HepG2 (cell line): ENCODE results near the gene NPIPB6. TPM values are rescaled to one million over a fixed set of nuclear protein-coding genes. Genes with fewer than 3 reads are reported as not detected.

ENCODE experiments used
- ARID4A ChIP-seq: sonication (generic); formaldehyde crosslinking; IDR thresholded peaks from 2 replicates; pipeline ENCODE4 v1.5.0; 2020; ENCODE audit warnings: mild to moderate bottlenecking, missing genetic modification reagents, borderline replicate concordance
- BRF2 ChIP-seq: sonication (generic); formaldehyde crosslinking; IDR thresholded peaks from 2 replicates; pipeline ENCODE4 v1.8.1; 2022; ENCODE audit warnings: mild to moderate bottlenecking, missing genetic modification reagents
- ERF ChIP-seq: IDR thresholded peaks from 2 replicates; pipeline ENCODE4 v1.6.1; 2018; ENCODE audit warnings: missing biosample characterization, missing genetic modification reagents
- ETV6 ChIP-seq: sonication (generic); formaldehyde crosslinking; conservative IDR thresholded peaks from 2 replicates; pipeline ENCODE4 v1.4.0; 2020; ENCODE audit warnings: missing genetic modification reagents
- GATAD2A ChIP-seq: IDR thresholded peaks from 2 replicates; pipeline ENCODE4 v1.6.1; 2016
- HNRNPL ChIP-seq: fragments of 200-400 bp; formaldehyde crosslinking; IDR thresholded peaks from 2 replicates; pipeline ENCODE4 v1.6.1; 2017; ENCODE audit warnings: mild to moderate bottlenecking, low read depth, low read length
- HOXA3 ChIP-seq: sonication (generic); formaldehyde crosslinking; IDR thresholded peaks from 2 replicates; pipeline ENCODE4 v1.5.0; 2020; ENCODE audit warnings: missing genetic modification reagents
- JUNB ChIP-seq: sonication (generic); formaldehyde crosslinking; IDR thresholded peaks from 2 replicates; pipeline ENCODE4 v1.8.0; 2022; ENCODE audit warnings: missing genetic modification reagents, mild to moderate bottlenecking, borderline replicate concordance
- NPAS2 ChIP-seq: sonication (generic); formaldehyde crosslinking; IDR thresholded peaks from 2 replicates; pipeline ENCODE4 v1.8.0; 2022; ENCODE audit warnings: mild to moderate bottlenecking, missing genetic modification reagents, borderline replicate concordance
- PRDM10 ChIP-seq: sonication (generic); formaldehyde crosslinking; IDR thresholded peaks from 2 replicates; pipeline ENCODE4 v1.4.0; 2020; ENCODE audit warnings: low read depth, missing genetic modification reagents
- PTBP1 ChIP-seq: fragments of 200-400 bp; formaldehyde crosslinking; IDR thresholded peaks from 2 replicates; pipeline ENCODE4 v1.6.1; 2018; ENCODE audit warnings: low read length, low read depth; ENCODE audit not compliant: poor library complexity, severe bottlenecking
- SMAD1 ChIP-seq: sonication (generic); formaldehyde crosslinking; IDR thresholded peaks from 2 replicates; pipeline ENCODE4 v1.4.0; 2020; ENCODE audit warnings: missing genetic modification reagents, low read depth, mild to moderate bottlenecking, borderline replicate concordance
- SOX6 ChIP-seq, 2 experiments: fragments of 450-650 bp in 1 of 2; sonication (generic) in 1 of 2; formaldehyde crosslinking in 1 of 2; IDR thresholded peaks; 2 replicates each; pipeline versions ENCODE4 v1.4.0 to v1.6.1; 2017 to 2020; ENCODE audit warnings: antibody characterized with exemption in 1 of 2, mild to moderate bottlenecking in 1 of 2, missing genetic modification reagents in 1 of 2
- TIGD3 ChIP-seq: sonication (generic); formaldehyde crosslinking; IDR thresholded peaks from 2 replicates; pipeline ENCODE4 v1.5.1; 2020; ENCODE audit warnings: mild to moderate bottlenecking, missing genetic modification reagents, borderline replicate concordance
- XRCC5 ChIP-seq: fragments of 200-400 bp; formaldehyde crosslinking; optimal IDR thresholded peaks from 2 replicates; pipeline ENCODE3; 2017; ENCODE audit warnings: mild to moderate bottlenecking, low read length
- ZNF224 ChIP-seq: sonication (generic); formaldehyde crosslinking; IDR thresholded peaks from 2 replicates; pipeline ENCODE4 v1.5.0; 2020; ENCODE audit warnings: mild to moderate bottlenecking, missing genetic modification reagents
- ZNF296 ChIP-seq: sonication (generic); formaldehyde crosslinking; conservative IDR thresholded peaks from 2 replicates; pipeline ENCODE4 v1.5.0; 2020; ENCODE audit warnings: mild to moderate bottlenecking, missing genetic modification reagents
- ZNF33A ChIP-seq: sonication (generic); formaldehyde crosslinking; IDR thresholded peaks from 2 replicates; pipeline ENCODE4 v1.5.1; 2020; ENCODE audit warnings: missing genetic modification reagents, mild to moderate bottlenecking, moderate library complexity, borderline replicate concordance
- ZNF546 ChIP-seq: sonication (generic); formaldehyde crosslinking; conservative IDR thresholded peaks from 2 replicates; pipeline ENCODE4 v1.8.1; 2023; ENCODE audit warnings: mild to moderate bottlenecking, missing genetic modification reagents
- polyA plus RNA-seq, 8 experiments: library from polyadenylated mRNA; depleted of rRNA in 3 of 8; stranded (reverse) in 7 of 8; unstranded in 1 of 8; fragments of >200 nt; fragmentation: Illumina TruSeq in 4 of 8; extraction: Trizol in 4 of 8; gene quantifications; 2 replicates each; pipeline versions ENCODE4 v1.2.1 to v1.2.3, GENCODE V29; 2011 to 2016; ENCODE audit warnings: low read depth in 4 of 8, missing spikeins in 1 of 8, mixed read lengths in 1 of 8; ENCODE audit not compliant: insufficient read depth in 1 of 8
- total RNA-seq, 5 experiments: library from RNA; depleted of rRNA; stranded (reverse); fragments of >200 nt; fragmentation: Illumina TruSeq; extraction: Trizol; gene quantifications; 2 replicates each; pipeline ENCODE4 v1.2.3, GENCODE V29; 2016; ENCODE audit warnings: low read depth in 1 of 5

The NPIPB6 gene
- total and polyA plus RNA-seq, 2 of the 13 experiments (the other 11 are each of a cell fraction or from before 2014, with no cell fraction given): 0.25 TPM; not detected in 1

GRCh38 chr16:28324235-28324886 lies 38.9 kb downstream of the NPIPB6 start (continued):
- TF ChIP-seq ARID4A (CRISPR knock-in tag): peak; percentile 41; the same call in 1 of the 2 replicates
- TF ChIP-seq BRF2 (CRISPR knock-in tag): no peak
- TF ChIP-seq GATAD2A (CRISPR knock-in tag): peak; percentile 56; the same call in 1 of the 2 replicates
- no peak for TF ChIP-seq ZNF224 (CRISPR knock-in tag)
- no peak for TF ChIP-seq SOX6 (IDR thresholded peaks at IDR 0.05)
- TF ChIP-seq SOX6 (CRISPR knock-in tag; IDR thresholded peaks at IDR 0.05): 0 out of 2 replicates have a peak, but pooled peaks have one; percentile 40
- TF ChIP-seq ZNF33A (CRISPR knock-in tag): no peak
- no peak; the same call in 1 of the 2 replicates for TF ChIP-seq ERF
- no peak for TF ChIP-seq PRDM10
- TF ChIP-seq ZNF546: no peak
- TF ChIP-seq SMAD1 (CRISPR knock-in tag): no peak
- no peak for TF ChIP-seq TIGD3 (CRISPR knock-in tag)
- no peak for TF ChIP-seq ZNF296 (CRISPR knock-in tag)
- TF ChIP-seq ETV6 (CRISPR knock-in tag): no peak
- no peak for TF ChIP-seq JUNB (CRISPR knock-in tag)
- TF ChIP-seq HNRNPL: no peak
- peak; percentile 21 for TF ChIP-seq XRCC5
- no peak for TF ChIP-seq PTBP1
- peak; percentile 48; the same call in 1 of the 2 replicates for TF ChIP-seq HOXA3 (CRISPR knock-in tag)
- no peak for TF ChIP-seq NPAS2 (CRISPR knock-in tag)
